Fibroblast of skin of left biceps (primary cell): ENCODE data around the gene APBA1.
A peak's percentile ranks its signal among the peaks of the same experiment; 100 is the strongest.
"Not testable (repeated sequence)": the region's sequence is repeated elsewhere in the genome, so short reads cannot be mapped to it uniquely, and the experiment has no call there.

Experiments
- DNase-seq, 2 experiments: peaks; one replicate each; pipeline ENCODE4 v3.0.0-alpha.2; 2013; ENCODE audit warnings: low read depth in 2 of 2

Gene APBA1

GRCh38 chr9:69444021-69444420 lies 228.2 kb downstream of the APBA1 start:
- DNase-seq, result peak; percentile 65 to 74

GRCh38 chr9:69443178-69443577 lies 229.0 kb downstream of the APBA1 start:
- no peak for DNase-seq

GRCh38 chr9:69442486-69442885 lies 229.7 kb downstream of the APBA1 start:
- no peak for DNase-seq

- DNase-seq, result not testable (repeated sequence)
Measured at GRCh38 chr9:69440254-69440955, 231.8 kb downstream of the APBA1 start.

GRCh38 chr9:69439654-69440053 lies 232.5 kb downstream of the APBA1 start:
- not testable (repeated sequence) for DNase-seq

- no peak for DNase-seq
Measured at GRCh38 chr9:69433968-69434367, 238.2 kb downstream of the APBA1 start.

GRCh38 chr9:69433392-69433791 lies 238.8 kb downstream of the APBA1 start:
- DNase-seq, result no peak

- no peak for DNase-seq
Measured at GRCh38 chr9:69432623-69433022, 239.5 kb downstream of the APBA1 start.

- no peak for DNase-seq
Measured at GRCh38 chr9:69431777-69432176, 240.4 kb downstream of the APBA1 start.

- DNase-seq, result no peak
Measured at GRCh38 chr9:69431203-69431602, 241.0 kb downstream of the APBA1 start.

- no peak for DNase-seq
Measured at GRCh38 chr9:69430206-69430605, 242.0 kb downstream of the APBA1 start.

- DNase-seq, result no peak
Measured at GRCh38 chr9:69429281-69429680, 242.9 kb downstream of the APBA1 start.

- no peak for DNase-seq
Measured at GRCh38 chr9:69428017-69428785, 244.0 kb downstream of the APBA1 start.

- DNase-seq, result no peak
Measured at GRCh38 chr9:69427286-69427685, 244.9 kb downstream of the APBA1 start.

- no peak for DNase-seq
Measured at GRCh38 chr9:69425136-69425801, 246.9 kb downstream of the APBA1 start.

- peak; percentile 30 to 39 for DNase-seq
Measured at GRCh38 chr9:69421908-69422801, 250.0 kb downstream of the APBA1 start.

GRCh38 chr9:69420611-69421270 lies 251.4 kb downstream of the APBA1 start:
- no peak for DNase-seq

GRCh38 chr9:69412741-69413150 lies 259.4 kb downstream of the APBA1 start:
- DNase-seq, result no peak

- DNase-seq, result no peak
Measured at GRCh38 chr9:69411931-69412740, 260.0 kb downstream of the APBA1 start.

GRCh38 chr9:69411246-69411645 lies 260.9 kb downstream of the APBA1 start:
- no peak for DNase-seq
